SK-N-SH (cell line): ENCODE data around the gene FAM120B. TPM values are rescaled to one million over a fixed set of nuclear protein-coding genes. Genes with fewer than 3 reads are reported as not detected.

Source experiments
- CTCF ChIA-PET: fragments of 300-600, 350-600 bp; formaldehyde crosslinking; extraction: SDS; loops from one replicate; lab custom pipeline; 2021; lab: Yijun Ruan, JAX
- POLR2A ChIA-PET: fragments of 350-600 bp; sonication (Branson Sonifier 250); formaldehyde crosslinking; extraction: SDS; loops from one replicate; lab custom pipeline; 2020; ENCODE audit warnings: antibody characterized with exemption, inconsistent platforms; lab: Yijun Ruan, JAX
- DNase-seq: peaks from one replicate; pipeline ENCODE4 v3.0.0; 2012
- H2AFZ ChIP-seq: fragments of 200-600 bp; sonication (generic); 2 replicates; pipeline ENCODE4 v1.8.1; 2016; ENCODE audit warnings: antibody characterized with exemption, mild to moderate bottlenecking, low read depth
- H3F3A ChIP-seq: fragments of 200-600 bp; sonication (generic); replicated peaks from 2 replicates; pipeline ENCODE3; 2016; ENCODE audit warnings: antibody characterized with exemption, mild to moderate bottlenecking; ENCODE audit not compliant: insufficient read depth
- H3K27ac ChIP-seq, 2 experiments: fragments of 200-500 bp in 1 of 2; fragments of 200-600 bp in 1 of 2; sonication (Bioruptor generic) in 1 of 2; sonication (generic), shearing (Covaris generic) in 1 of 2; 2 replicates each; pipeline versions ENCODE4 v1.5.1 to v1.6.1; 2014 to 2016; ENCODE audit warnings: low read depth in 2 of 2, inconsistent platforms in 1 of 2, low read length in 1 of 2, mild to moderate bottlenecking in 1 of 2, mixed read lengths in 1 of 2
- H3K27me3 ChIP-seq: fragments of 200-600 bp; sonication (generic), shearing (Covaris generic); 2 replicates; pipeline ENCODE4 v1.6.1; 2016; ENCODE audit warnings: mixed run types; ENCODE audit not compliant: insufficient read depth
- H3K36me3 ChIP-seq, 2 experiments: fragments of 200-500 bp in 1 of 2; fragments of 200-600 bp in 1 of 2; sonication (Bioruptor generic) in 1 of 2; sonication (generic) in 1 of 2; replicated peaks in 1 of 2; 2 replicates each; pipeline versions ENCODE3 to v1.5.1; 2014 to 2016; ENCODE audit warnings: low read length in 1 of 2, mild to moderate bottlenecking in 1 of 2; ENCODE audit not compliant: insufficient read depth in 2 of 2, control insufficient read depth in 1 of 2
- H3K4me1 ChIP-seq, 2 experiments: fragments of 200-500 bp in 1 of 2; fragments of 200-600 bp in 1 of 2; sonication (Bioruptor generic) in 1 of 2; sonication (generic), shearing (Covaris generic) in 1 of 2; 2 replicates each; pipeline versions ENCODE4 v1.5.1 to v1.6.1; 2014 to 2016; ENCODE audit warnings: low read depth in 1 of 2, low read length in 1 of 2, mixed run types in 1 of 2; ENCODE audit not compliant: insufficient read depth in 2 of 2, control insufficient read depth in 1 of 2
- H3K4me2 ChIP-seq: fragments of 200-600 bp; sonication (generic), shearing (Covaris generic); 2 replicates; pipeline ENCODE4 v1.6.1; 2017; ENCODE audit warnings: mixed run types
- H3K4me3 ChIP-seq, 2 experiments: fragments of 200-500 bp in 1 of 2; fragments of 200-600 bp in 1 of 2; sonication (Bioruptor generic) in 1 of 2; sonication (generic), shearing (Covaris generic) in 1 of 2; 2 replicates each; pipeline versions ENCODE4 v1.5.1 to v1.8.1; 2014 to 2016; ENCODE audit warnings: low read depth in 2 of 2, inconsistent platforms in 1 of 2, low read length in 1 of 2, mild to moderate bottlenecking in 1 of 2, mixed read lengths in 1 of 2, moderate library complexity in 1 of 2
- H3K79me2 ChIP-seq: fragments of 200-600 bp; sonication (generic); 2 replicates; pipeline ENCODE4 v1.8.1; 2017; ENCODE audit warnings: mild to moderate bottlenecking; ENCODE audit not compliant: insufficient read depth
- H3K9ac ChIP-seq: fragments of 200-600 bp; sonication (generic); 2 replicates; pipeline ENCODE4 v1.6.1; 2017; ENCODE audit warnings: mixed run types
- H3K9me2 ChIP-seq: fragments of 200-600 bp; sonication (generic); 2 replicates; pipeline ENCODE4 v1.6.1; 2017; ENCODE audit warnings: mixed run types
- H3K9me3 ChIP-seq: fragments of 200-600 bp; sonication (generic); 2 replicates; pipeline ENCODE4 v1.6.1; 2017; ENCODE audit warnings: mixed run types, mild to moderate bottlenecking, moderate library complexity
- H4K20me1 ChIP-seq: fragments of 200-600 bp; sonication (generic); 2 replicates; pipeline ENCODE4 v1.6.1; 2017; ENCODE audit warnings: mild to moderate bottlenecking, mixed run types; ENCODE audit not compliant: insufficient read depth
- CHD2 ChIP-seq: fragments of 150-350 bp; IDR thresholded peaks from 2 replicates; pipeline ENCODE4 v1.6.1; 2018; ENCODE audit warnings: low read length; ENCODE audit not compliant: partially characterized antibody
- CTCF ChIP-seq: fragments of 200-600 bp; sonication (generic); IDR thresholded peaks from 2 replicates; pipeline ENCODE4 v1.6.1; 2017; ENCODE audit warnings: antibody characterized with exemption, mild to moderate bottlenecking, moderate library complexity
- EP300 ChIP-seq, 2 experiments: IDR thresholded peaks; 2 replicates each; pipeline versions ENCODE4 v1.4.0 to v1.6.1; 2012; ENCODE audit warnings: borderline replicate concordance in 1 of 2, low read depth in 1 of 2, low read length in 1 of 2
- EZH2phosphoT487 ChIP-seq: fragments of 200-600 bp; sonication (generic); IDR thresholded peaks from 2 replicates; pipeline ENCODE4 v1.6.1; 2017; ENCODE audit warnings: low read depth, mixed run types, mild to moderate bottlenecking, antibody characterized with exemption, moderate library complexity, borderline replicate concordance
- FOSL2 ChIP-seq: IDR thresholded peaks from 2 replicates; pipeline ENCODE4 v1.4.0; 2012; ENCODE audit warnings: low read depth, mild to moderate bottlenecking, moderate library complexity, borderline replicate concordance
- FOXM1 ChIP-seq: IDR thresholded peaks from 2 replicates; pipeline ENCODE4 v1.4.0; 2012; ENCODE audit warnings: low read depth, mild to moderate bottlenecking
- GABPA ChIP-seq: IDR thresholded peaks from 2 replicates; pipeline ENCODE4 v1.4.0; 2012; ENCODE audit warnings: low read depth, mild to moderate bottlenecking
- GATA2 ChIP-seq: sonication (generic); formaldehyde crosslinking; IDR thresholded peaks from 2 replicates; pipeline ENCODE4 v1.5.0; 2020; ENCODE audit warnings: mild to moderate bottlenecking, missing genetic modification reagents
- IRF3 ChIP-seq: fragments of 150-350 bp; IDR thresholded peaks from 2 replicates; pipeline ENCODE4 v1.6.1; 2016; ENCODE audit warnings: mild to moderate bottlenecking, low read depth, low read length
- MEF2A ChIP-seq: IDR thresholded peaks from 2 replicates; pipeline ENCODE4 v1.4.0; 2012; ENCODE audit warnings: low read depth, borderline replicate concordance
- MXI1 ChIP-seq: IDR thresholded peaks from 2 replicates; pipeline ENCODE4 v1.6.1; 2012; ENCODE audit warnings: mild to moderate bottlenecking, low read depth, low read length, improper control_type of control experiment
- RAD21 ChIP-seq: IDR thresholded peaks from 2 replicates; pipeline ENCODE4 v1.6.1; 2012; ENCODE audit warnings: mild to moderate bottlenecking, low read length
- SIN3A ChIP-seq: IDR thresholded peaks from 2 replicates; pipeline ENCODE4 v1.6.1; 2012; ENCODE audit warnings: low read depth, mild to moderate bottlenecking, low read length, moderate library complexity, borderline replicate concordance
- TCF12 ChIP-seq: IDR thresholded peaks from 2 replicates; pipeline ENCODE4 v1.4.0; 2012
- USF2 ChIP-seq: fragments of 150-350 bp; IDR thresholded peaks from 2 replicates; pipeline ENCODE4 v1.6.1; 2017; ENCODE audit warnings: antibody characterized with exemption, low read length, low read depth, borderline replicate concordance
- YY1 ChIP-seq: IDR thresholded peaks from 2 replicates; pipeline ENCODE4 v1.4.0; 2012; ENCODE audit warnings: low read depth, mild to moderate bottlenecking
- WGBS: methylation state at CpG from one replicate; pipeline ENCODE4 v1.1.6; 2017; ENCODE audit warnings: low lambda C conversion rate; 5-methylcytosine and 5-hydroxymethylcytosine counted together
- polyA plus RNA-seq, 3 experiments: library from polyadenylated mRNA; depleted of rRNA; stranded (reverse); fragments of >200 nt; gene quantifications; 2 replicates each; pipeline ENCODE4 v1.2.3, GENCODE V29; 2012
- TF ChIP-seq, protein P1 (sequence below): IDR thresholded peaks from 2 replicates; pipeline ENCODE4 v1.4.0; 2012; ENCODE audit warnings: low read depth, borderline replicate concordance

Gene FAM120B
- polyA plus RNA-seq, 1 of the 3 experiments (the other 2 are of a cell fraction), result 7.7 TPM

DNA sequence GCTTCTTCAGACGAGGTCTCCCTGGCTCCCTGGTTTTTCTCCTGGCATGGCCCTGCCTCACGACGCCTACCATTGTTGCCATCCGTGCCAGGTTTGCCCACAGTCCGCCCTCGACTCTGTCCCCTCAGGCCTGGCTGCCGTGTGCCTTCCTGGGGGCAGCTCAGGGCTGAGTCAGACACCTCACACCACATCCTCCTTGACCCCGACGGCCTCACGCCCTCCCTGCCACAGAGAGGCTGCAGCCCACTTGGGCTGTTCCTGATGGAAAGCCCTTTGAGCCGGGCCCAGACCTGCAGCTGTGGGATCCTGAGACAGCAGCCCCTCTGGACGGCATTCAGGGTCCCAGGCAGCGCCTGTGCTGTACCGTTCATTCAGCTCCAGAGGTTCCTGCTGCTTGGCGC, 138.3 kb downstream of the FAM120B start:
- peaks cover 8 to 11% of the 10 kb centered on the region in 2 experiments; a peak in 2 of 4 replicates for H3K4me1 ChIP-seq
- CTCF ChIA-PET, result no interaction called here
- no peaks in the 10 kb centered on the region for H3K36me3 ChIP-seq
- TF ChIP-seq MEF2A (no peak), GABPA (no peak), IRF3 (no peak), FOSL2 (no peak), SIN3A (no peak), YY1 (no peak), TCF12 (no peak), EP300 (IDR thresholded peaks at IDR 0.05; ENCODE audit: borderline replicate concordance in 1 of 2, low read depth in 1 of 2, low read length in 1 of 2) (no peak), USF2 (no peak), FOXM1 (no peak), GATA2 (CRISPR knock-in tag) (no peak), MXI1 (no peak), EZH2phosphoT487 (no peak), CHD2 (no peak), CTCF (no peak), RAD21 (no peak)
- TF ChIP-seq, protein P1, sequence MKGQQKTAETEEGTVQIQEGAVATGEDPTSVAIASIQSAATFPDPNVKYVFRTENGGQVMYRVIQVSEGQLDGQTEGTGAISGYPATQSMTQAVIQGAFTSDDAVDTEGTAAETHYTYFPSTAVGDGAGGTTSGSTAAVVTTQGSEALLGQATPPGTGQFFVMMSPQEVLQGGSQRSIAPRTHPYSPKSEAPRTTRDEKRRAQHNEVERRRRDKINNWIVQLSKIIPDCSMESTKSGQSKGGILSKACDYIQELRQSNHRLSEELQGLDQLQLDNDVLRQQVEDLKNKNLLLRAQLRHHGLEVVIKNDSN, result no peak
- no peaks in the 10 kb centered on the region for H3K9me2 ChIP-seq
- no peaks in the 10 kb centered on the region for H3K9me3 ChIP-seq
- no peaks in the 10 kb centered on the region for H3K27me3 ChIP-seq
- 74% methylated on average over 9 of the region's 15 CpGs for whole genome bisulfite sequencing
- no peak overlapping the region for H3K9ac ChIP-seq
- no peaks in the 10 kb centered on the region for H3F3A ChIP-seq
- H4K20me1 ChIP-seq, result no peaks in the 10 kb centered on the region
- H3K79me2 ChIP-seq, result no peaks in the 10 kb centered on the region
- DNase-seq, result peak; percentile 12
- no peak overlapping the region for H3K4me2 ChIP-seq
- no peak overlapping the region for H2AFZ ChIP-seq
- no peak overlapping the region for H3K27ac ChIP-seq
- H3K4me3 ChIP-seq, result no peak overlapping the region
- POLR2A ChIA-PET, result no interaction called here
